ENCODE measurements around the gene MLIP.

Gene MLIP

DNA sequence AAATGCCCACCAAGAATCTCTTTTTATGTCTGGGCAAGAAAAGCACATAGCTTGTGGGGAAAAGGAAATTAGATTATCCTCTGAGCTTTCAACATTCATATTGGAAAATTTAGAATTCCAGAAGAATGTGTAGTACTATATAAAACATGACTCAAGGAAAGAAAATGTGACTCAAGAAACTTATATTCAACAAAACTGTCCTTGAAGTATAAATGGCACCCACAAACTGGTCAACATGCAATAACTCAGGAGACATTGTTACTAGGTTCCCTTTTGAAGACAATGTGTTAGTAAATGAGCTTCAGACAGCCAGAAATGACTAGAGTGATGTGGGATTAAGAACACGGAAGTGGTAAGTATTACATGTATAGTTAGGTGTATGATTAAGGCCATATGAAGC is 170.9 kb downstream of the MLIP start:
- no peaks in the 10 kb centered on the region for H3K4me1 ChIP-seq (ENCODE audit: control insufficient read depth, insufficient read depth, low read length)
- H3K9me3 ChIP-seq (ENCODE audit: control insufficient read depth, insufficient read depth, low read depth, low read length) = no peaks in the 10 kb centered on the region
- no peak overlapping the region for H3K9ac ChIP-seq (ENCODE audit: low read length)
- H3K4me3 ChIP-seq (ENCODE audit: low read depth, low read length) = no peak overlapping the region
- H3K36me3 ChIP-seq (ENCODE audit: control insufficient read depth, insufficient read depth, low read length) = no peaks in the 10 kb centered on the region
- H3K27ac ChIP-seq (ENCODE audit: low read depth, low read length) = no peak overlapping the region
- H3K27me3 ChIP-seq (ENCODE audit: control insufficient read depth, insufficient read depth, low read length) = no peaks in the 10 kb centered on the region

DNA sequence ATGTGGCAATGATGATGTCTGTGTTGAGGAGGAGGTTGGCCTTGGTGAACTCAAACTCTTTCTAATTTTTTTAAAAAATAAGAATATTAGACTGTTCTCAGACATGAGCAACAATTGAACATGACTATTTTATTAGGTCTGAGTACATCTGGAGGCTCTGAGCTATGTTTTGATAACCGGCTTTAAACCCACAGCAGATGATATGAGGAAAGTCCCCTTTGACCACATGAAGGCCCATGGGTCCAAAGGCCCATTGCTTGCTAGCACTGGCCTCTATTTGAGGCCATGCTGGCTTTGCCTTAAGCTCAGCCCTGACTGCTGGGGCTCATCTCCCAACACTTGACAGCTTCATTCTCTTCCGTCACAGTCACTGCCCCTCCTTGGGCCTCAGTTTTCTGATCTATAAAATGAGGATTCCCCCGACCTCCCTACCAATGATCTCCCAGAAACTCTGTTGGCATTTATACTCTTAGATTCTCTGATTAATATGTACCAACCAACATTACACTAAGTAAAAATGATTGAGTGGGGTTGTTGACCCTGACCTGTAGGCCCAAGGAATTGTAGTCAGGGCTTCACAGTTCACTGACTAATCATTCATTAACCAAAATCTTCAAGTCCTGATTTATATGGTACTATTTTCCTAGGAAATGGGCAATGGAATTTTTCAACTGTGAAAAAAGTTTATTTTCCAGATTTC is 173.1 kb downstream of the MLIP start:
- no peak overlapping the region for H3K27ac ChIP-seq (ENCODE audit: low read depth, low read length)
- H3K9me3 ChIP-seq (ENCODE audit: control insufficient read depth, insufficient read depth, low read depth, low read length) = no peaks in the 10 kb centered on the region
- H3K4me3 ChIP-seq (ENCODE audit: low read depth, low read length) = no peak overlapping the region
- H3K27me3 ChIP-seq (ENCODE audit: control insufficient read depth, insufficient read depth, low read length) = no peaks in the 10 kb centered on the region
- H3K36me3 ChIP-seq (ENCODE audit: control insufficient read depth, insufficient read depth, low read length) = no peaks in the 10 kb centered on the region
- H3K4me1 ChIP-seq (ENCODE audit: control insufficient read depth, insufficient read depth, low read length) = no peaks in the 10 kb centered on the region
- no peak overlapping the region for H3K9ac ChIP-seq (ENCODE audit: low read length)

- H3K9ac ChIP-seq (ENCODE audit: low read length) = no peak overlapping the region
- H3K27ac ChIP-seq (ENCODE audit: low read depth, low read length) = no peak overlapping the region
- H3K4me3 ChIP-seq (ENCODE audit: low read depth, low read length) = no peak overlapping the region
- no peaks in the 10 kb centered on the region for H3K9me3 ChIP-seq (ENCODE audit: control insufficient read depth, insufficient read depth, low read depth, low read length)
- H3K4me1 ChIP-seq (ENCODE audit: control insufficient read depth, insufficient read depth, low read length) = no peaks in the 10 kb centered on the region
- no peaks in the 10 kb centered on the region for H3K27me3 ChIP-seq (ENCODE audit: control insufficient read depth, insufficient read depth, low read length)
- no peaks in the 10 kb centered on the region for H3K36me3 ChIP-seq (ENCODE audit: control insufficient read depth, insufficient read depth, low read length)
These were observed 174.4 kb downstream of the MLIP start for GRCh38 chr6:54285595-54285994.

DNA sequence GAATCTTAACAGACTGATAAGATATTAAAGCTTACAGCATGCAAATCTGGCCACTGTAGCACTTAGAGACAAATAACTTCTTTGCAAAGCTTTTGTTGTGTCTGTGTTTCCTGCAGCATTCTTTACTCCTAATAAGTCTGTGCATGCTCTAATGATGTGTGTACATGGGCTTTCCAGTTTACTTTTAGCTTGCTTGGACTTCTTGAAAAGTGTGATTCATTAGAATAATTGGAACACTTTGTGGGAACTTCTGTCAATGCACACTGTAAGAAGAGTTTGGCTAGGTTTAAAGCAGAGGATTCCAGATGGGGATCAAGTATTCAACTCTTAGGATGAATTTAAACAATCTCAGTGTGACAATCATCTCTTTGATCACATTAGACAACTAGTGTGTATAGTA is 174.9 kb downstream of the MLIP start:
- no peak overlapping the region for H3K27ac ChIP-seq (ENCODE audit: low read depth, low read length)
- peaks cover 3% of the 10 kb centered on the region for H3K4me1 ChIP-seq (ENCODE audit: control insufficient read depth, insufficient read depth, low read length)
- H3K4me3 ChIP-seq (ENCODE audit: low read depth, low read length) = no peak overlapping the region
- no peaks in the 10 kb centered on the region for H3K27me3 ChIP-seq (ENCODE audit: control insufficient read depth, insufficient read depth, low read length)
- H3K36me3 ChIP-seq (ENCODE audit: control insufficient read depth, insufficient read depth, low read length) = no peaks in the 10 kb centered on the region
- H3K9me3 ChIP-seq (ENCODE audit: control insufficient read depth, insufficient read depth, low read depth, low read length) = no peaks in the 10 kb centered on the region
- no peak overlapping the region for H3K9ac ChIP-seq (ENCODE audit: low read length)

- no peak overlapping the region for H3K9ac ChIP-seq (ENCODE audit: low read length)
- no peaks in the 10 kb centered on the region for H3K36me3 ChIP-seq (ENCODE audit: control insufficient read depth, insufficient read depth, low read length)
- H3K4me1 ChIP-seq (ENCODE audit: control insufficient read depth, insufficient read depth, low read length) = peaks cover 15% of the 10 kb centered on the region
- no peaks in the 10 kb centered on the region for H3K9me3 ChIP-seq (ENCODE audit: control insufficient read depth, insufficient read depth, low read depth, low read length)
- no peak overlapping the region for H3K27ac ChIP-seq (ENCODE audit: low read depth, low read length)
- no peaks in the 10 kb centered on the region for H3K27me3 ChIP-seq (ENCODE audit: control insufficient read depth, insufficient read depth, low read length)
- no peak overlapping the region for H3K4me3 ChIP-seq (ENCODE audit: low read depth, low read length)
These were observed 177.2 kb downstream of the MLIP start for GRCh38 chr6:54288474-54288873.

DNA sequence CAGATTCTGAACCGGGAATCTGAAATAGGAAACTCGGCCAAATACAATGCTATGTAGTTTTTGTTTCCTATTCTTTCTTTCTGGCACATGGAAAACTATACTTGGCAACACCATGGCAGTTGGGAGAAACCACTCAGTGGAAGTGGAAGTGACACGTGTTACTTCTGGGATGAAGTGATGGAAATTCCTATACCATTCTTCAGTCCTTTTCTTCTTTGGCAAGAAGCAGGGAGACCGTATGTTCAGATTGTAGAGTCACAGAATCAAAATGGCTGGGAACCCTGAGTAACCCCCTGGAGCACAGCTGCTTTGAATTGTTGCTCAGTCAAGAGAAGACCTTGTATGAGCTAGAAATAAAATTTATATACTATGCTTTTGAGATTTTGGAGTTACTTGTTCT is 178.2 kb downstream of the MLIP start:
- Histone ChIP-seq H3K36me3 (ENCODE audit: control insufficient read depth, insufficient read depth, low read length) (no peaks in the 10 kb centered on the region), H3K4me3 (ENCODE audit: low read depth, low read length) (no peak overlapping the region), H3K9ac (ENCODE audit: low read length) (no peak overlapping the region), H3K4me1 (ENCODE audit: control insufficient read depth, insufficient read depth, low read length) (peaks cover 15% of the 10 kb centered on the region), H3K9me3 (ENCODE audit: control insufficient read depth, insufficient read depth, low read depth, low read length) (no peaks in the 10 kb centered on the region), H3K27me3 (ENCODE audit: control insufficient read depth, insufficient read depth, low read length) (no peaks in the 10 kb centered on the region), H3K27ac (ENCODE audit: low read depth, low read length) (no peak overlapping the region)

DNA sequence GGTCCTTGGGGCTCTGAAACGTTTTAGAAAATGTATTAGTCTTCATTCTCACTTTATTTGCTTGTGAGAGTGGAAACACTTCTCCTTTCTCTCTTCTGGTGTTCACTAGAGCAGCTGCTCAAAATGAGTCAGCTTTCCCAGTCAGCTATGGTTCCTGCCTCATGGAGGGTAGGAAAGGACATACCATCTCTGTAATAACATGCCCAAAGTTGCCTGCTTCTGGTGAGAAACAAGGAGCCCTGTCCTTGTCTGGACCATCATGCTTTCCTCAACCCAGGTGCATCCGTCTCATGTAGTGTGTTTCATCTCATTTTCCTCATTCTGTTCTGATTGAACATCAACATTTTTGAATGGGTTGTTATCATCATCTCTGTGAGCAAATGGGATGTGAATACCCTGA is 179.9 kb downstream of the MLIP start:
- Histone ChIP-seq H3K4me3 (ENCODE audit: low read depth, low read length) (no peak overlapping the region), H3K36me3 (ENCODE audit: control insufficient read depth, insufficient read depth, low read length) (no peaks in the 10 kb centered on the region), H3K4me1 (ENCODE audit: control insufficient read depth, insufficient read depth, low read length) (peaks cover 15% of the 10 kb centered on the region), H3K9me3 (ENCODE audit: control insufficient read depth, insufficient read depth, low read depth, low read length) (no peaks in the 10 kb centered on the region; the same call in 1 of the 2 replicates), H3K9ac (ENCODE audit: low read length) (no peak overlapping the region), H3K27ac (ENCODE audit: low read depth, low read length) (0 out of 2 replicates have a peak overlapping the region, but pooled peaks have one; percentile 0), H3K27me3 (ENCODE audit: control insufficient read depth, insufficient read depth, low read length) (no peaks in the 10 kb centered on the region)

DNA sequence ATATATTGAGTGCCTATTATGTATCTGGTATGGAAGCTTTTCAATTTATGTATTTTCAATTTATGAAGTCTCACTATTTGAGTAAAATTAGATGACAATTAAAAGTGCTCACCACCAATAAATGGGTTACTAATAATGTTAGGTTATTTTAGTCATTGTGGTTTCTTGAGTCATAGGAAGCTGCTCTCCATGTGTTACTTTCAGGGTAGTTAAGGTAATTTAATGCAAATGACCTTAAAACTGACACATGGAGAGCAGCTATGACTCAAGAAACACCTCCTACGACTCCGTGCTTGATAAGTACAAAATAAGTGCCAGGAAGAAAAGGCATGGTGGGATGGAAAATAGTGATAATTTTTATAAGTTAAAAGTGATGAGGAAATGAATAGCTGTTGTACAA is 180.5 kb downstream of the MLIP start:
- Histone ChIP-seq H3K4me1 (ENCODE audit: control insufficient read depth, insufficient read depth, low read length) (peaks cover 15% of the 10 kb centered on the region), H3K27ac (ENCODE audit: low read depth, low read length) (0 out of 2 replicates have a peak overlapping the region, but pooled peaks have one; percentile 0), H3K9me3 (ENCODE audit: control insufficient read depth, insufficient read depth, low read depth, low read length) (no peaks in the 10 kb centered on the region; the same call in 1 of the 2 replicates), H3K27me3 (ENCODE audit: control insufficient read depth, insufficient read depth, low read length) (no peaks in the 10 kb centered on the region), H3K4me3 (ENCODE audit: low read depth, low read length) (no peak overlapping the region), H3K9ac (ENCODE audit: low read length) (no peak overlapping the region), H3K36me3 (ENCODE audit: control insufficient read depth, insufficient read depth, low read length) (no peaks in the 10 kb centered on the region)

DNA sequence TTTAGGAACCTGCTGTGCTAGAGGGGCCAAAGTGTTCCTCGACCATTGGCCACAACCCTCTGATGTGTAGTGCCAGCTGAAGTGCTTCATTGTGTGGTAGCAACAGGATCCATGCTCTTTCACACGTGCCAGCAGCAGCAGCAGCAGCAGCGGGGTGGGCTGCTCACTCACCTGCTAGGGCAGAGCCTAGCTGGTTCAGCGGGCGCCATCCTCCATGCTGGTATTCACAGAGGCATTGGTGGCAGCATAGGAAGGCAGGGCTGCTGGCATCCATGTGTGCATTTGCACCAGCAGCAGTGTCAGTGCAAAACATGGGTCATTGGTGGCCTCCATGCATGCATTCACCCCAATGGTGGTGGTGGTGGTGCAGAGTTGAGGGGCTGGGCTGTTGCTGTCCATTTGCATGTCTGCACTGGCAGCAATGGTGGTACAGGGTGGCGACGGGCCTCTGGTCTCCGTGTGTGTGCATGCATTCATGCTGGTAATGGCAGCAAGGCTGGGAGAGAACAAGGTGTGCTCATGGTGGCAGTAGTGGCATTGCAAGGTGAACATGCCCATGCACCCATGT is 183.8 kb downstream of the MLIP start:
- H3K4me1 ChIP-seq (ENCODE audit: control insufficient read depth, insufficient read depth, low read length) = peaks cover 15% of the 10 kb centered on the region
- no peak overlapping the region for H3K4me3 ChIP-seq (ENCODE audit: low read depth, low read length)
- H3K9me3 ChIP-seq (ENCODE audit: control insufficient read depth, insufficient read depth, low read depth, low read length) = no peaks in the 10 kb centered on the region; the same call in 1 of the 2 replicates
- no peaks in the 10 kb centered on the region for H3K36me3 ChIP-seq (ENCODE audit: control insufficient read depth, insufficient read depth, low read length)
- H3K27ac ChIP-seq (ENCODE audit: low read depth, low read length) = no peak overlapping the region
- no peak overlapping the region for H3K9ac ChIP-seq (ENCODE audit: low read length)
- no peaks in the 10 kb centered on the region for H3K27me3 ChIP-seq (ENCODE audit: control insufficient read depth, insufficient read depth, low read length)

DNA sequence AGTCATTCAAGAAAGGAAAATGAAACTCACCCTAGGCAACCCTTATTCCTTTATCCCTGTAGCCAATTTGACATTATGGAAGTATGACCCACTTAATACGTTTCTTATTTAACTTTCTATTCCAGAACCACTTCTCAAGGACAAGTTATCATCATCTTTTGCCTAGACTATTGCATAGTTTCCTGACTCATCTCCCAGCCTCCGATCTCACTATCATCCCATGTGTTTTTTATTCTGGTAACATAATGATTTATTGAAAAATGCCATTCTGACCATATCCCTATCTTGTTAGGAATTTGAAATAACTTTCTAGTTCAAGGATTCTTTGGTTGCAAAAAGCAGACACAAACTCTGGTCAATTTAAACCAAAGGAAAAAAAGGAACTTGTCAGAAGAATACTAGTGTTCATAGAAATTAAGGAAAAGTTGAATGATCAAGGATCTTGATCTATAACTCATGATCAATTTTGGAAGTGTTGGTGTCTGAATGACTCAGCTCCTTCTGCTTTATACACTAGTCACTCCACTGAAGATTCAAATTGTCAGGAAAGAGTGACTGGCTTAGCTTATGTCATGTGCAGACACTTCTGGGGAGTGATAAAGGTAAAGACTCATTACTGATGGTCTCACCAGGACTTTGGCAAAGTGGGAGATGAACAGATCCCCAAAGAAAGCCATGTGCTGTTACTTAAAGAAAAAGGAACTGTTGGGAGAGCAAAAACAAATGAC is 188.5 kb downstream of the MLIP start:
- Histone ChIP-seq H3K27ac (ENCODE audit: low read depth, low read length) (no peak overlapping the region), H3K9ac (ENCODE audit: low read length) (no peak overlapping the region), H3K36me3 (ENCODE audit: control insufficient read depth, insufficient read depth, low read length) (no peaks in the 10 kb centered on the region), H3K27me3 (ENCODE audit: control insufficient read depth, insufficient read depth, low read length) (no peaks in the 10 kb centered on the region), H3K9me3 (ENCODE audit: control insufficient read depth, insufficient read depth, low read depth, low read length) (no peaks in the 10 kb centered on the region; the same call in 1 of the 2 replicates), H3K4me3 (ENCODE audit: low read depth, low read length) (no peak overlapping the region), H3K4me1 (ENCODE audit: control insufficient read depth, insufficient read depth, low read length) (no peaks in the 10 kb centered on the region)

- no peak overlapping the region for H3K27ac ChIP-seq (ENCODE audit: low read depth, low read length)
- H3K27me3 ChIP-seq (ENCODE audit: control insufficient read depth, insufficient read depth, low read length) = no peaks in the 10 kb centered on the region
- no peaks in the 10 kb centered on the region for H3K9me3 ChIP-seq (ENCODE audit: control insufficient read depth, insufficient read depth, low read depth, low read length)
- no peaks in the 10 kb centered on the region for H3K4me1 ChIP-seq (ENCODE audit: control insufficient read depth, insufficient read depth, low read length)
- no peak overlapping the region for H3K9ac ChIP-seq (ENCODE audit: low read length)
- H3K36me3 ChIP-seq (ENCODE audit: control insufficient read depth, insufficient read depth, low read length) = no peaks in the 10 kb centered on the region
- no peak overlapping the region for H3K4me3 ChIP-seq (ENCODE audit: low read depth, low read length)
These were observed 190.5 kb downstream of the MLIP start for GRCh38 chr6:54301770-54302169.

Data from HUES6 (cell line).